IPS DF 4.7 (cell line): ENCODE data around the gene METTL24.
"Not testable (repeated sequence)": the region's sequence is repeated elsewhere in the genome, so short reads cannot be mapped to it uniquely, and the experiment has no call there.

ENCODE experiments used
- DNase-seq: peaks from one replicate; pipeline ENCODE4 v3.0.0-alpha.2; 2013; ENCODE audit warnings: low spot score; ENCODE audit errors: extremely low read depth

Gene METTL24

DNA sequence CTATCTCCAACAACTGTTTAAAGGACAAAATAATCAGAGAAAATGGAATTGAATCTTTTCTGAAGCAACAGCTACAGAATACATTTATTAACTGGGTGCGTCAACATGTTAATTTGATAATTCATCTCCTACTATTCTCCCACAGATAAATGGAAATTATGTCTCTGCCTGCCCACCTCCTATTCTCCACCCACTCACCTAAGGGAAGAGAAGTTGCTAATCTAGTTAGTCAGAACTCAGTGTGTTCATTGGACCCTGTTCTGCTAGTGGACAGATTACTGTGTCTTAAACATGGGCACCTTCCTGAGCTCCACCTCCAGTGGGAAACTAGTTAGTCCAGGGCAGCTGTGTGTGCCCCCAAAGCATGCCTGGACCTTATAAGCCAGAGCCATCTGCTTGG lies 41.0 kb downstream of the METTL24 start:
- DNase-seq = no peak

DNA sequence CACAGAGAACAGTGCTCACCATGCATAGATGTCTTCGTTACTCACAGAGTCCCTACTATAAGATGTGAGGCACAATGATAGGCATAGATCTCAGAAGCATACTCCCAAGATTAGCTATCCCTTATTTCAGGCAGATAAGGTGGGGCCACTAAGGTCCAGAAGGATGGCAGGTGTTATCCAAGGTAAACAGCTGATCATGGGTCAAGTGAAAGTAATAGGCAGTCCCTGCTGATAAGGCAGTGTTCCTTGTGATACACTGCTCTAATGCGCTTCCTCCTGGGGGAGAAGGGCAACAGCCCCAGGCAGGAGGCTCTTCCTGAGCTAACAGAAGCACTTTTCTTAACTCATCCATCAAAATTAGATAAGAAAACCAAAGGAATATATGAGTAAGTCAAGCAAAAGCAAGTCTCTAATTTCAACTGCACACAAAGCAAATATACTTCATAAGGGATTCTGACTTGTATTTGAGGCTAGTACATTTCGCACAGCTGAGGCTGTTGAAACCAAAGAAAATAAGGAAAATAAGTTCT lies 42.2 kb downstream of the METTL24 start:
- no peak for DNase-seq

GRCh38 chr6:110315207-110315868 lies 42.8 kb downstream of the METTL24 start:
- DNase-seq = no peak

DNA sequence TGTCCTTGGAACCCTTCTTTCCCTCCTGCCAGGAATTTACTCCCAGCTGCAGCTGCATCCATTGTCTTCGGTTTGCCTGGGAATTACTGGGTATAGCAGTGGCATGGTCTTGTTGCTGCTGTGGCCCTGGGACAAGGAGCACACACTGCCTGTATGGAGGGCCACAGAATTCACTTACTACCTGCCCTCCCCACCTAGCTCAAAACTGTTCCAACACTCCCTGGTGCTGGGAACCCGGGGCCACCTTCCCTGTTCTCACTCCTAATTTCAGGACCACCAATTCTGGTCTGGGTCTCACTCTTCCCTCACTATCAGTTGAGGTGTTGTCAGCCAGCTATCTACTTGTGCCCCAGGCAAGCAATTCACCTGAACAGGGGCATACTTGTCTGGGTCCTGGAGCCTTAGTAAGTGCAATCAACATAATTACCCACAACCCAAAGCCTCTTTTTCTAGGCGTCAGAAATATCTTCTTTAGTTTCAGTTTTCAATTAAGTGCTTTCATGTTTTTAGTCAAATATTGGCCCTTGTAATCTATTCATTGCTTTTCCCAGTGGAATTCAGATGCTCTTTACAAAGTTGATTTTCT lies 47.2 kb downstream of the METTL24 start:
- DNase-seq = no peak

- DNase-seq = not testable (repeated sequence)
These were observed 48.7 kb downstream of the METTL24 start for GRCh38 chr6:110309432-110309831.

DNA sequence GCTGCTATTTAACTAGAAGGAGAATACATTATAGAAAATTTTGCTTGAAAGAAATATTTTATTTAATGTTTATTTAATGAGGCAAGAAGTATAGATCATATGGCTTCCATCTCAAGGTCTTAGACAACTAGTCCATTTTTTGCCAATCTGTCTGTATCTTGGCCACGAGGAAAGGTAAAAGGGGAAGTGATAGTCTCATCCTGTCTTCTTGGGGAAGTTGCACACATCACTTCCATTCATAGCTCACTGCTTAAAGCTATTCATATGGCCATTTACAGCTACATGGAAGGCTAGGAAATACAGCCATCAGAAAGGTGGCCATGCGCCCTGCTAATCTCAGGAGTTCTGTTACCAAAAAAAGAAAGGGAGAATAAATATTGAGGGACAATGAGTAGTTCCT lies 50.8 kb downstream of the METTL24 start:
- DNase-seq = no peak

- DNase-seq = not testable (repeated sequence)
These were observed 52.3 kb downstream of the METTL24 start for GRCh38 chr6:110305832-110306231.

- not testable (repeated sequence) for DNase-seq
These were observed 54.5 kb downstream of the METTL24 start for GRCh38 chr6:110303692-110304091.

DNA sequence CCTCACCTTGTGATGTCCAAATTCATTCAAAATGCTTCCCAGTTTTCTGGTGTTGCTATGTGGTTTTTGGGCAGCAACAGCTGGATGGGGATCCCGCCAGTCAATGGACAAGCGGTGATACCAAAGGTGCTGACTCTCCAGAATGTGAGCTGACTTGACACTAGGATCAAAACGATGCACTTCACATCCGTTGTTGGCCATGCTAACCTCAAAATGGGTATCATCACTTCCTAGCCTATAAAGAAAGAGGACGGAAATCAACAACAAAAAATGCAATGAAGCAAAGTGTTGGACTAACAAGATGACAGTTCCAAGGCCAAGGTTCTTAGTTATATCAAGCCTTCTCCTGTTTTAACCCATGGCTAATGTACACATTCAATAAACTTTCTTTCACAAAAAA lies 59.2 kb downstream of the METTL24 start:
- no peak for DNase-seq

DNA sequence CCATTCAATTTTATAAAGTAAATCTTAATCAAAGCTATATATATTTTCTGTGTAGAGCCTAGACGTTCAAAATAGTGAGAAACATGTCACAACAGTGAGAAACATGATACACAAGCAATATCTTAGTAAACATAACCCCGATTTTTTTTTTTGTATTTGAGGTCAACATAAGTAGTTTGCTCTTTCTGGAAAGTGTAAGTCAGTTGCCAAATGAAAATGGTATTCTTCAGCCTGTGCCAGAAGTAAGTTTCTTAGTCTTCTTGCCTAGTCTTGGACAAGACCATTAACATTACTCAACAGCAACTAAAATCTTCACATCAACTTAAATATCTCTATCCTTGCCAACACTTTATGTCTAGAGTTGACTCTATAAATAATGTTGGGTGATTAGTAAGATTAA lies 59.7 kb downstream of the METTL24 start:
- DNase-seq = no peak

DNA sequence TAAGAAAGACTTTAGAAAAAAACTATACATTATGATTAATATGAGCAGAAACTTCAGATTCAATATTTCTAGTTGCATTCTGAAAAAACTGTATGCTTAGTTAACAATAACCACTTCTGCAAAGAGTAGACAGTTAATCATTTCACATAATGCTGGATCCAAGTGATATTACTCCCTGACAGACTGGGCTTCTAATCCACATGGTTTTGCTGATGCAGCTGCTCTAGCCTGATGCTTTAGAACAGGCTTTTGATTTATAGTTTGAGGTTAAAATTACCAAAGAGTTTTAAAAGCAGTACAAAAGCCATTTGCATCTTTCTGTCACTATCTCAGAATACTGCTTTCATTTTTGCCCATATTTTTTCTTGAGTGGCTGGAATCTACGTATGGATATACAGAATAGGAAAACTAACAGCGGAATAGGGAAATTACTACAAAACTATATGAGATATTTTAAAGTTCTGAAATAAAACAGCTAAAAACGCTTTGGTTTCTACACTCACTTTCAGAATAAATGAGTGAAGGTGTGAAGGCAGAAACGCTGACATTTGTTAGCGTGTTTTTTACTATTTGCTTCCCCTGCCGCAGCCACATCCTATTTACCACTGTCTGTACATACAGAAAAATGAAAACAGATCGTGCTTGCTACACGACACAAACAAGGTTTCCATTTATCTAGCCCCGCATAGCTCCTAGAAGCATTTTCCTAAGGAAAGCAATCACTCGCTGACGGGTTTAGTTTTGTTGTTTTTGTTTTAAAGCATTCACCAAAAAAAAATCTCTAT lies 61.7 kb downstream of the METTL24 start:
- DNase-seq = no peak

DNA sequence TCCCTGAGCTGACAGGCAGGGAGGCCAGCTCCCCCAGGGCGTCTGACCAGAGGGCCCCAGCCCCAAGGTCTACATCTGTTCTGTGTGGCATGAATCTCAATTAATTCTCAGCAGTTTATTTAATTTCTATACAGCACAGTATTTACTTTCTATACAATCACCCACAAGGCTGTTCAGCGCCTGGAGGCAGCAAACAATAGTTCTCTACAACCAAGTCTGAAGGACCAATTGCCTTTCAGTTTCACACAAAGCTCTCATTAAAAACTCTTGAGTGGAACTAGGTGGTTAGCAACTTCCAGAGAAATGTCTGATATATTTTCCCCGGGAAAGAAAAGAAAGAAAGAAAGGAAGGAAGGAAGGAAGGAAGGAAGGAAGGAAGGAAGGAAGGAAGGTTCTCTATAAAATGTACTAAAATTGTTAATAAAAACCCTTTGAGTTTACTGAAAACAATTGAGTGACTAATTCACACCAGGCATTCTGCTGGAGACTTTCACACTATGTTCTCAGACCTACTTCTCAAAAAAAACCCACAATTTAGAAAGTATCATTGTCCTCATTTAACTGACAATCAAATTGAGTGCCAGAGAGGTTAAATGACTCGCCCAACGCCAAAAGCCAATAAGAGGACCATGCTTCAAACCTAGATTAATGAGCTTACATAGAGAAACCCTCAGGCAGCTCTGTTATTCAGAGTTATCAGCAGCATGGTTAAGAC lies 62.5 kb downstream of the METTL24 start:
- DNase-seq = no peak

- DNase-seq = no peak
These were observed 70.4 kb downstream of the METTL24 start for GRCh38 chr6:110287462-110288341.

DNA sequence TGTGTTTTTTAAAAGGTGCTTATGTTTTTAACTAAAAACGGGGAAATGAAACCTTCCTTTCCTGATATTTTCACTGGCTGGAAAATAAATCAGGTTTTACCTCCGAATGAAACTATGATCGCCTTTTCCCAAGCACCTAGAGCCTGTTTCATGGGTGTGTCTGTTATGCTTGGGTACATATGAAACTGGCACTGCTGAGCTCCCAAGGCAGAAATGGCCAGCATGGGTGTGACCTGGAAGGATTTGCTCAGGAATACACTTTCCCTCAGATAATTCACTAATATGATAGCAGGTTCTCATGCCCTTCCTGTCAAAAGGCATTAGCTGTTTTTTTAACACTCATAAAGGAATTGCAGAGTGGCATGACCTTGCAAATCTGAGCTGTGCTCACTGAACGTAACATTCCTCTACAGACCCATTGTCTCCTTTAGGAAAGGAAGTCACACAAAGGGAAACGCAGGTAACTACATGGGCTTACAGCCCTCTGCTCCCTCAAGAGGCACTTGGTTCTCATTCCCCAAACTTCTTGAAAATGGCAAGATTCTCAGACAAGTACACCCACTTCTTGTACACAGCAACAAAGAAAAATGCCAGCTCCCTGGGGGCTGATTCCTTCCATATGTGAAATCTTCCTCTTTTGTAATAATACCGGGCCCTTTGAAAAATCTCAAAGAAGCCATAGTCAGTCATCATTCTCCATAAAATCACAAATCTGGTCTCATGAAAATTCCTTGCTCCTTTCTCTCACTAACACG lies 72.7 kb downstream of the METTL24 start:
- no peak for DNase-seq

DNA sequence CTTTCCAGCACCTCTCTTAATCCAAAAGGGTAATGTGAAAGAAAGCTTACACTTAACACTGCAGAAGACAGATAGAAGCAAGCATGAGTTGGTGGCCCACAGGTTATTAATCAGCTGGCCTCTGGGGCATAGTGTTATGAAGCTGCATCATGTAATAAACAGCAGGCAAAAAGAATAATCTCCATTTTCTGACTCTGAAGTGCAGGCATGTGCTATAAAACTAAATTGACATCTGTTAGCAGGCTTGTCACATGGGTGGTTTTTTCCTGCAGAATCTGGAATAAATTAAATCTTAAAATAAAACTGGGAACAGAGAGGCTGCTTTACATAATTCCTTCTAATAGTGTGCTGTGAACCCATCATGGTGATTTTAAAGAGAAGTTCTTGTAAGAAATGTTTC lies 73.3 kb downstream of the METTL24 start:
- no peak for DNase-seq

GRCh38 chr6:110283657-110284056 lies 74.5 kb downstream of the METTL24 start:
- DNase-seq = no peak

DNA sequence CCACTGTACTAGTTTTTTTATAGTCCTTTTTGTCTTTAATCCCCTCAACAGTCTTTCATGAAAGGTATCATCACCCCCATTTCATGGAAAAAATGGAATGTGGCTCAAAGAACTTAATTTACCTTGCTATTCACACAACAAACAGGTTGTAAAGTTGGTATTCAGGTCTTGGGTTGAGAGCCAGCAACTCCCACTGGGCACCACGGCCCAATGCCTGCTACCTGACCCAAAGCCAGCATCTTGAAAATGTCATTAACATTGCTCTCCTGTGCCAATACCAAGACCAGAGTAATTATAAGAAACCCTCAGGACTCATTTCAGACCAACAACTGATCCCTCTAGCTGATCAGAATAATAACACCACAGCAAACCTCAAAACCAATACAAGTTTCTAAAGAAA lies 75.7 kb downstream of the METTL24 start:
- DNase-seq = no peak

- DNase-seq = no peak
These were observed 81.0 kb downstream of the METTL24 start for GRCh38 chr6:110277100-110277665.

- DNase-seq = not testable (repeated sequence)
These were observed 85.4 kb downstream of the METTL24 start for GRCh38 chr6:110272781-110273180.

GRCh38 chr6:110271732-110272022 lies 86.5 kb downstream of the METTL24 start:
- no peak for DNase-seq
